GM21360 (cell line): ENCODE results near the gene MYO9A.

Experiments
- ATAC-seq: cut with Tn5 transposase; IDR thresholded peaks from one replicate; pipeline ENCODE4 v1.9.1; 2021; ENCODE audit warnings: mild to moderate bottlenecking, moderate library complexity; ENCODE audit not compliant: unreplicated experiment

MYO9A gene

DNA sequence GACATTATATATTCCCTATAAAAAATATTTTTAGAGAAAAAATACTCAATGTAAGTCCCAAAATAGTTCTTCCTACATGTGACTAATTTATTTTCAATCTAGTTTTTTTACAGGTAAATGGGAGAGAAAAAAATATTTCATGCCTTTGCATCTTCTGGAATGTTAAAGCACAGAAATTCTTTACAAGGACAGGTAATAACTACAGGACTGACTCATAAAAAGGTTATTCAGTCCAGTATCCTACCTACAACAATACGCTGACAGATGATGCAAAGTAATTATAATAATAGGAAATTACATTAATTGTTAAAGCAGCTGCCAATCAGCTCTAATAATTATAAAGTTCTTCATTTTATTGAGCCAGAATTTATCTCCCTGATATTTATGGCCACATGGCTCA, 147.5 kb downstream of the MYO9A start:
- no peak for ATAC-seq

GRCh38 chr15:71962537-71962936, 155.4 kb downstream of the MYO9A start:
- no peak for ATAC-seq

- ATAC-seq, result no peak
Measured at GRCh38 chr15:71957026-71957425, 160.9 kb downstream of the MYO9A start.

DNA sequence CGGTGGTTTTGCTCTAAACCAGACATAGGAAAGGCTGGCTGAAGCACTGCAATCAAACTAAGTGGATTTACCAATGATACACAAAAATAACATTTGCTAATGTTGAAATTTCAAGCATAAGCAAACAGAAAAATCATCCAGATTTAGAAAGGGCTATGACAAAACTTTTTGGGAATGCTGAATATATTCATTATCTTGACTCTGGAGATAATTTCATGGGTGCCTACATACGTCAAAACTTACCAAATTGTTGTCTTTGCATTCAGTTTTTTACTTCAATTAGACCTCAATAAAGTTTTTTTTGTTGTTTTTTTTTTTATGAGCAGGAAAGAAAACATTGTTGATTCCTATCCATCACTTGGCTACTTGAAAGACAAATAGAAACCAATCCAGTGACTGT, 166.8 kb downstream of the MYO9A start:
- ATAC-seq, result no peak

GRCh38 chr15:71945012-71945411, 172.9 kb downstream of the MYO9A start:
- ATAC-seq, result no peak

GRCh38 chr15:71943806-71944205, 174.1 kb downstream of the MYO9A start:
- ATAC-seq, result no peak

DNA sequence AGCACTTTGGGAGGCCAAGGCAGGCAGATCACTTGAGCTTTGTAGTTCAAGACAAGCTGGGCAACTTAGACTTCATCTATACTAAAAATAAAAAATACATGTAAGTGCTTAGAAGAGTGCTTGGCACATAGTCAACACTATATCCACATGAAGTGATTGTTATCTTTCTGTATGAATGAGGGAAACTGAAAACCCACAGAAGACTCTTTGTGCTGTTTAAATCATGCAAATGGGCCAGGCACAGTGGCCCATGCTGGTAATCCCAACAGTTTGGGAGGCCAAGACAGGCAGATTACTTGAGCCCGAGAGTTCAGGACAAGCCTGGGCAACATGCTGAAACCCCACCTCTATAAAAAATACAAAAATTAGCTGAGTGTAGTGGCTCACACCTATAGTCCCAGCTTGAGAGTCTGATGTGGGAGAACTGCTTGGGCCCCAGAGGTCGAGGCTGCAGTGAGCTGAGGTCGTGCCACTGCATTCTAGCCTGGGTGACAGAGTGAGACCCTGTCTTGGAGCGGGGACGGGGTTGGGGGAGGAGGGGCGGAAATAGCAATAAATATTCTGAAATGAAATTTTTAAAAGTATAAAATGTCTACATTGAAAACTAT, 177.9 kb downstream of the MYO9A start:
- no peak for ATAC-seq

DNA sequence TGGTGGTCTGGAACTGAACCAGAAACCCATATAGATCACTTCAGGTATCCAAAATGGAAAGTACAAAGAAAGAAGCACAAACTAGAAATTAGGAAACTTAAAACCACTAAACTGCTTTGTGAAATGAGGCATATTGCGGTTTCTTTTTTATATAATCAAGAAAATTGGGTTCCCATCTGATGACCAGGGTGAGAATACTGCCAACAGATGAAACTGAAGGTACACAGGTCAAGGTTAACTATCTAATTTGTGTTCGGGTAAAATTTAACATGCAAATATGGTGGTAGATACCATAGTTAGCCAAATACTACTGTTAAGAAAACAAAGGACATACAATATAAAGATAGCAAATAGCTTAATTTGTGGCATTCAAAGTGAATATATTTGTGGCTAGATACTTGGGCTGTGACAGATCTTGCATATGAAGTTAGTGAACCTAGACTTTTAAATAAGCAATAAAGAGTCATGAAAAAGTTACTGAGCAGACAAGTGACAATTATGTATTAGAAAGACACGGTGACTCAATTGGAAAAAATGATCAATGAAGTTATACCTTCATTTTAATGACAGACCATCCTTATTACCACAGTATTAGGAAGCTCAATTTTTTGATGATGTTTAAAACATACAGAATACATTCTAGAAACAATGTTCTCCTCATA, 180.2 kb downstream of the MYO9A start:
- ATAC-seq, result no peak

DNA sequence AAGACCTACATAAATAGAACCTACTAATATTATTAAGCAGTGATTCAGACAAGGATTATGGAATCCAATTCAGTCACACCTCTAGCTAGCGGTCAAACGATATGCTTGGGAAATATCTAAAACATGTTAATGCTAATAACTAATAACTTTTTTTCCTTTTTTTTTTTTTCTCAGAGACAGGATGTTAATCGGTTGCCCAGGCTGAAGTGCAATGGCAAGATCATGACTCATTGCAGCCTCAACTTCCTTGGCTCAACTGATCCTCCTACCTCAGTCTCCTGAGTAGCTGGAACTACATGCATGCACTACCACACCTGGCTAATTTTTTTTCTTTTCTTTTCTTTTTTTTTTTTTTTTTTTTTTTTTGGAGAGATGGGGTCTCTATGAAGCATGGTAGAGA, 183.5 kb downstream of the MYO9A start:
- no peak for ATAC-seq

- ATAC-seq, result no peak
Measured at GRCh38 chr15:71932689-71933088, 185.3 kb downstream of the MYO9A start.

DNA sequence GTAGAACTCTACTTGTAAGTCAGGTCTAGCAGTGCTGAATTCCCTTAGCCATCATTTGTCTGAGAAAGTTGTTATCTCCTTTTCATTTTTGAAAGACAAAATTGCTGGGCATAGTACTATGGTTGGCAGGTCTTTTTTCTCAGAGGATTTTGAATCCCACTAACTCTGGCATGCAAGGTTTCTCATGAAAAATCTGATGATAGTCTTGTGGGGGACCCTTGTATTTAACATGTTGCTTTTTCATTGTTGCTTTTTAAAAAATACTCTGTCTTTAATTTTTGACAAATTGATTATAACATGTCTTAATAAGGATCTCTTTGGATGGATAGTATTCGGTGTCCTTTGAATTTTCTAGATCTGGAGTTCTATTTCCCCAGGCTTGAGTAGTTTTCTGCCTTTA, 186.7 kb downstream of the MYO9A start:
- ATAC-seq, result no peak

- no peak for ATAC-seq
Measured at GRCh38 chr15:71925145-71925544, 192.8 kb downstream of the MYO9A start.

DNA sequence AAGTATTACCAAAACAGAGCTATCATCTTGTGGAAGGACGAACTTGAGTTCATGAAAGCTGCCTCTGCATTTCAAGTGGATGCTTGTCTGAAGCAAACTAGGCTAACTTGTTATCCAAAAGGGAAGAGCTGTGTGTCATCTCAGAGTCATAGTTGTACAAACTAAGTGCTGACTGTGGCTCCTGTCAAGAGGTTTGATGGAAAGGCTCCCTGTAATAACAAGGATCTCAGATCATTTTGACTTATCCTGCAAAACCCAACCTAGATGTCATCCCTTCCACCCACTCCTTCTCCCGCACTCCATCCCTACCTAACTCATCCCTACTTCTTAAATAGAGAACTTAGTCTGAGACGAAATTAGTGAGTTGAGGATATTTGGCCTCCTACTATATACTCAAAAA, 196.8 kb downstream of the MYO9A start:
- ATAC-seq, result no peak

DNA sequence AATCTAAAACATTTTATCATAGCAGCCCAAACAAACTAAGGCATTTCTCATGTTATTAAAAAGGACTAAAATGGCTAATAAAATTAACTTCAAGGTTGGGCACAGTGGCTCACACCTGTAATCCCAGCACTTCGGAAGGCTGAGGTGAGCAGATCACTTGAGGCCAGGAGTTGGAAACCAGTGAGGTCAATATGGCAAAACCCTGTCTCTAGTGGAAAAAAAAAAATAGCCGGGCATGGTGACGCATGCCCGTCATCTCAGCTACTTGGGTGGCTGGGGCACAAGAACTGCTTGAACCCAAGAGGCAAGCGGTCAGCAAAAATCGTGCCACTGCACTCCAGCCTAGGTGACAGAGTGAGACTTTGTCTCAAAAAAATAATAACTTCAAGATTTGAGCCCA, 197.4 kb downstream of the MYO9A start:
- ATAC-seq, result no peak

DNA sequence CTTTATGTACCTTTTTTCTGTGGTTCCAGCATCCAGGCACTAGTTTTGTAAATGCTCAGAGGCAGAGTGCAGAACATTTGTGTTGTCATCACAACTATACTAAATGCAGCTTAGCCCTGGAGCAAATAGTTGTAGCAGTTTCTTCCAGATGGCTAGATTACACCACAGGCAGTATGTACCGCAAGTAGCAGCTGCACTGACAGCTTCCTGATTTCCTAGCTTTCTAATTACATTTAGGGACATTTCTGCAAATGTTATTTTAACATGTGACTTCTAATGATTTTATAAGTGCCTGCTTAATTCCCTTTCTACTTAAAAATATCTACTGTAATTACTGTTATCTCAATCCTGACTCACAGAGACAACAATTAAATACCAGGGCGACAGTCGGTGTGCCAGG, 201.1 kb downstream of the MYO9A start:
- ATAC-seq, result no peak

GRCh38 chr15:71914092-71914491, 203.9 kb downstream of the MYO9A start:
- no peak for ATAC-seq

GRCh38 chr15:71899674-71900073, 218.3 kb downstream of the MYO9A start:
- no peak for ATAC-seq

DNA sequence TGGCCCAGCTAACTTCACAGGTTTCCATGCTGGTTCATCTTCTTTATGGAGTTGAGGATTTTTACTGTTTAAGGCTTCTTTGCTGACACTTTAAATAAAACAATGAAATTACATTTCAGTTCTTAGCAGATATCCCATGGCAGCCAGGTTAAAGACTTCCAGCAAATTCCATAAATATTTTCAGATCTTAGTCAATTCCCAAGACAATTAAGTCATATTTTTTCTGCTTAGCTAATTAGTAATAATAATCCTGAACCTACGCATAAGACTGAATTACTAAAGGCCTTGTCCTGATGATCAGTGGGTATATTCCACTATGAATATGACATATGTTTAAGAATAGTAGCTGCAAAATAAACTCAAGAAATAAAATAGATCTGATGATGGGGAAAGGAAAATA, 224.3 kb downstream of the MYO9A start:
- no peak for ATAC-seq

- ATAC-seq, result no peak
Measured at GRCh38 chr15:71892335-71892734, 225.6 kb downstream of the MYO9A start.

DNA sequence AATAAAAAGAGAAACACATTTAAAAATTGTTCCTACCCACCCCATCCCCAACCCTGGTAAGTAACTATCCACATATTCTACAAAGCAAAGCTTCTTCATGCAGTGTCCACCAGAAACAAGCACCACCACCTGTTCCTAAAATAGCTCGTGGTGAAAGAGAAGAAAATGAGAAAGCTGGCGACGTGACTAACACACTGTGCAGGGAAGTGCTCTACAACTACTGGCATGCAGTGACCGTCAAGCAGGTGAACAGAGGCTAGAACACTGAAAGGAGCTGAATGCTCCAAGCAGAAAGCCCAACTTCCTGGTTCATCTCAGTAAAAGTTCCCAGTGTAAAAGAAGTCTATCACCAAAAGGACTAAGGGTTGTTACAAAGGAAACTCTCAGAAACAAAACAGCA, 226.9 kb downstream of the MYO9A start:
- ATAC-seq, result no peak

- no peak for ATAC-seq
Measured at GRCh38 chr15:71889947-71890346, 228.0 kb downstream of the MYO9A start.

DNA sequence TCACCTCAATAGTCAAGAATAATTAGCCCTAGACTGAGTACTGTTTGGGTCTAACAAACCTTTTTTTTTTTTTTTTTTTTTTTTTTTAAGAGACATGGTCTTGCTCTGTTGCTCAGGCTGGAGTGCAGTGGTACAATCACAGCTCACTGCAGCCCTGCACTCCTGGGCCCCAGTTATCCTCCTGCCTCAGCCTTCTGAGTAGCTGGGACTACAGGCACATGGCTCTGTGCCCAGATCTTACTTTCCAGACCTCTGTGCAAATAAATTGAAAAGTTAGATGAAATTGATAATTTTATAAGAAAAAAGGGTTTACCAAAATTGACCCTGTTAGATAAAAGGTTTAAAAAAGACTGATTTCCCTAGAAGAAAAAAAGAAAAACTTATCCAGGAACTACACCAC, 228.6 kb downstream of the MYO9A start:
- ATAC-seq, result no peak

- peak; percentile 67 for ATAC-seq
Measured at GRCh38 chr15:71888797-71889196, 229.2 kb downstream of the MYO9A start.
